Activated T-cell treated with anti-CD3 and anti-CD28 coated beads, Interleukin-2, amount 50 U/mL, for 48 hours (primary cell): ENCODE results near the gene SEC24D.

Source experiments
- DNase-seq, 2 experiments: peaks; one replicate each; pipeline ENCODE4 v3.0.0-alpha.2; 2020

Gene SEC24D

DNA sequence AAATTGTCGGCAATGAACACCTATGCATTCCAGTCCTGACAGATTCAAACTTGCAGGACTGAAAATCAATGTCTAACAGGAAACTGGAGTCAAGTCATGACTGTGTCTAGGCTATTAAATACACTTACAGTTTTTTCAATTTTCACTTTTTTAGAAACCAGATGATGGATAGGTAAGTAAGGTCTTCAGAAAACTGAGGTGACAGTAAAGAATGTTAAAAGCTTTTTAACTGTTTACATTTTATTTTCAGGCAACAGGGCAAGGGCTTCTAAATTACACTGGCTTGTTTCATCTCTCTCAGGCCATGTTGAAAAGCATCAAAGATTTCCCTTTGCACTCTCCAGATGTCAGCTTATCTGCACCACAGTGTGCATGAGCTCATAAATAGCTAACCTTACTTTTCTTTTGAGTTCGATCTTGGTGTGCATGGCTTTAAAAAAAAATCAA is 65.2 kb downstream of the SEC24D start:
- DNase-seq, result no peak

DNA sequence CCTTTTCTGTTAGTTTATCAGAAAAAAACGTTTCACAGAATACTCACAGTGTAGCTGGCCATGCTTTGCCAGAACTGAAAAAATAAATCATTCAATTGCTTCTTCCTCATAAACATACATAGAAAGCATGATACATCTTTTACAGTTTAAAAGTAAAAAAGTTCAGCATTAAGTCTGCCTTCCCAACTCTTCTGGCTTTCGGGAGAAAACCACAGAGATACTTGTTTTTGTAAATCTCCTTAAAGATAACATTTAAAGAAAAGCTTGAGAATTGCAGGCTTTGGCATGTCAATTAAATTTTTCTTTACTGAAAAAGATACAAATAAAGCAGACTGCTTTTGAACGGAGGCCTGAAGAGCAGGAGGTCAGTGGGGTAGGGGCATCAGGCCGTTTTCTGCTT is 66.8 kb downstream of the SEC24D start:
- DNase-seq, result no peak

- no peak for DNase-seq
These were observed 68.8 kb downstream of the SEC24D start for GRCh38 chr4:118767109-118767508.

- no peak for DNase-seq
These were observed 70.5 kb downstream of the SEC24D start for GRCh38 chr4:118765399-118765798.

GRCh38 chr4:118762730-118763477 is 73.0 kb downstream of the SEC24D start:
- DNase-seq, result no peak

DNA sequence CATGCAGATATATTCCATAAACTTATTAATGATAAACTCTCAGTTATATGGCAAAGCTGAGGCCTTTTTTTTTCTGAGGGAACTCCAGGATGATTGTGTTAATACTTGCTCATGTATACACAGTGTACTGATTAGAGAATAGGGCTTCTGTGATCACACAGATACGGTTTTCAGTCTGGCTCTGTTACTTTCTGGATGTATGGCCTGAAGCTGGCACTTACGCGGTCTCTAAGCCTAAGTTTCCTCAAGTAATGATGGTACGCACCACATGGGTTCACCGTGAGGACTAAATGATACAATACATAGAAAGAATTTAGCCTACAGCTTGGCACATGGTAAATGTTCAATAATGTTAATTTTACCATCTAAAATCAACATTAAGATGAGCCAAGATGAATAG is 73.8 kb downstream of the SEC24D start:
- no peak for DNase-seq

DNA sequence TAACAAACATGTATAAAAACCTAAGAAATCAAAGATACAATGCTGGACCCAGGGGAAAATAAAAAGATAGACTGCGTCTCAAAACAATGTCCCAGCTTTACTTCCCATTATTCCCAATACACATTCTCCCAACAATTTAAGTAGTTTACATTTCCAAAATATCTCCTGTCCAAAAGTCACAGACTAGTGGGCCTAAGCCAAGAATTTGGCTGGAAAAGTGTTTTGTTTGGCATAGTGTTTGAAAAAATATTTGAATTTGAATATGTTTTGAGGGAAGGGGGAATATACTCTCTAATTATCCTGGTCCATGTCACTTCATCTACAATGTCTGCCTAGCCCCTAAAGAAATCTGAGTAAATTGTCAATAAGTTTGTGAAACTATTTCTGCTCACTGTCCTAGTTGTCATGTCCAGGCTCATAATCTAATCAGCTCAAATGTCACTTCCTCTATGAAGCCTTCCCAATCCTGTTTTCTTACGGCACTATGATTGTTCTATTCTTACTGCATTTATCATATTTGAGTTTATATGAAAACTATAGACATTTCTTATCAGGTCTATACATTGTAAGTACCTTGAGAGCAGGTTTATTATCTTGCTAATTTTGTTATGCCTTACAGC is 74.4 kb downstream of the SEC24D start:
- DNase-seq, result no peak

GRCh38 chr4:118760493-118760892 is 75.4 kb downstream of the SEC24D start:
- DNase-seq, result no peak

GRCh38 chr4:118760092-118760491 is 75.8 kb downstream of the SEC24D start:
- no peak for DNase-seq

DNA sequence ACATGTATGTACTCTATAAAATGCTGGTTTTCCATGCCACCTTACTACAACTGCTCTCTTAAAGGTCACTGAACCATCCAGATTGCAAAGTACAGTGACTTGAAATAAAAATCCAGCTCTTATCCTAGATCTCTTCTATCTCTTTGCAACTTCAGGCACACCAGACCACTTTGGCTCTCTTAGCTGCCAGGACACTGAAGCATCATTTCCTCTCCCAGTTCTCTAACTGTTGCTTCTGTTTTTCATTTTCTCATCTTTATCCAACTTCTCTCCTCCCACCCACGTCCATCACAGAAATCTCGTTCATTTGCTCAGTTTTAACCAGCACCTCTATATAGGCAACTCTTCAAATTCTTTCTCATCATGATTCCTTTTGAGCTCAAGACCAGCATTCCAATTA is 76.4 kb downstream of the SEC24D start:
- no peak for DNase-seq

GRCh38 chr4:118758293-118758692 is 77.6 kb downstream of the SEC24D start:
- no peak for DNase-seq

DNA sequence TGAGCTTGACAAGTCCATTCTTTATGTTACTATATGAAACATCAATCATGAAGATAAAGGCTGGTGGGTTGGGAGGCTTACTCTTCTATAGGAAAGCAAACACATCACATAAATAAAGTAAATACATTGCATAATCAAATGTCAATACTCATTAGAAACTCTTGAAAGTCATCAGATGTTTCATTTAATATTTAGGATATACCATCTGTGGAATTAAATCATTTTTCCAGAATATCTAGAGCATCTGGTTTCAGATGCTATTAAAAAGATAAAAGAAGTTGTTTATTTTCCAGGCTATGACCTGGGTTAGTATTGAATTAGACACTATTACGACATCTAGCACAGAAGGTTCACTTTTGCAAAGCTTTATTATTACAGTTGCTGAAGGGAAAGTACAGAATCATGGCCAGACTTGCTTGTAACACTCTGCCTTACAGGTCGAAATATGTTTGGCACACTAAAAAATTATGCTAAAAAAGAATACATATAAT is 78.1 kb downstream of the SEC24D start:
- DNase-seq, result no peak

- no peak for DNase-seq
These were observed 79.0 kb downstream of the SEC24D start for GRCh38 chr4:118756958-118757357.

DNA sequence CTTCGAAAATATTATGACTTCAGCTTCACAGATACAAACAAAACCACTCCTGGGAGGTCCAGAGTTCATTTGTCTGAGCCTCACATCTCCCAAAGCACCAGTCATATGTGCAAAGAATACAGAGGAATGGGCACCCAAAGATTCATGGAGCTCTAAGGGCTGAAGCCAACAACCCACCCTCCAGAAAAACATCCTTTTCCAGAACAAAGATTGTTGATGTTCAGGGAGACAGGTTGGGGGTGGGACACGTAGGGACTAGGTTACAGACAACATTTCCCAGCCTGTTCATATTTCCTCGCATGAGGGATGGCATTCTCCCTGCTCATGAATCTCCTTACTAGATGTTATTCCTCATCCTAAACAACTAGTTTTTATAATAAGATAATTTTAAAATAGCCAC is 79.5 kb downstream of the SEC24D start:
- no peak for DNase-seq

GRCh38 chr4:118755438-118756226 is 80.3 kb downstream of the SEC24D start:
- no peak for DNase-seq

- DNase-seq, result no peak
These were observed 81.0 kb downstream of the SEC24D start for GRCh38 chr4:118754890-118755289.

- DNase-seq, result no peak
These were observed 82.2 kb downstream of the SEC24D start for GRCh38 chr4:118753685-118754084.

DNA sequence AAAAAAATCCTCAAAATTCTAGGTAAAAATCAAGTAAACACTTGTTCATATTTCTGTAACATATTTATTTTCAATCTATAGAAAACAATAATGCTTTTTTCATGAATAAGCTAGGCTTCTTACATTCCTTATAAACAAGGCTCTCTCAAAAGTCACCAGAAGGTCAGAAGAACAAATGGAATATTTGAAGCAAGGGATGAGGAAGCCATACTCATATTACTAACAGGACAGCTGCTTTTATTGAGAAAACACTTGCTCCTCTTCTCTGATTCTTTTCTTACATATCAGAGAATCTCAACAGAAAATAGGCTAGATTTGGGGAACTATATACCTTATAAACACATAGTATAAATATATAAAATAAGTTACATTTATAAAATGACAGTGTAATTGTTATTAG is 82.8 kb downstream of the SEC24D start:
- DNase-seq, result no peak

GRCh38 chr4:118752551-118752950 is 83.4 kb downstream of the SEC24D start:
- no peak for DNase-seq

DNA sequence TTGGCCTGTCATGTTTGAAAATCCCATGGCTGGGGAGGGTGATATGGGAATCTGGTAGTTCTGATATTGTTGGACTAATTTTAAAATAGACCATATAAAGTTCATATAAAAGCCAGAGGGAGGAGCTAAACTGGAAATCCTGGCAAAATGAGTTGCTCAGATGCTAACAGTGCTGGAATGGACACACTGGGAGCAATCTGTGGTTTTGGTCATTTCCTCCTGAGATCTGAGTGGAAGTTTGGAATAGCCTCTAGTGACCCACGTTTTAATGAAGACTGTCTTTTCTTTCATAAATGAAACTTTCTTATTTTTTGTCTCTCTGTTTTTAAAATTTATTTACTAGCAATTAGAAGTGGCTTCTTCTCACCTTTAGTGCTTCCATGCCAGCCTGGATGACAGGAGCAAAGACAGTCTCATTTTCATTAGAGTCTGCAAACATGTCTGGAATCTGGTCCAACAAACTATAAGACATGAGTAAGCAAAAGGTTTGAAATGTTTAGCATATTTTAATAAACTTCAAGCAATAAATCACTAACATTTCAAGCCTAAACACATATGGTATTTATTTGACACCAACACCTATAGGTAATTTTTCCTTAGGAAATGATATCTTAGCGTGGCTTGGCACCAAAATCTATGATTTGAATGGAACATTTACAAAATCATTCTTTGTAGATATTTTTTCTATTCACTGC is 84.2 kb downstream of the SEC24D start:
- no peak for DNase-seq

- DNase-seq, result no peak
These were observed 86.5 kb downstream of the SEC24D start for GRCh38 chr4:118749347-118749988.

GRCh38 chr4:118746251-118746919 is 89.5 kb downstream of the SEC24D start:
- no peak for DNase-seq
